ENCODE measurements around the gene CAPNS1.
"Not testable (repeated sequence)": the region's sequence is repeated elsewhere in the genome, so short reads cannot be mapped to it uniquely, and the experiment has no call there.

CAPNS1 gene

GRCh38 chr19:36114721-36115452 is 25.0 kb upstream of the CAPNS1 start, which contains the start of gene POLR2I:
POLR2I (minus strand) TSS chr19:36114875; CDS start chr19:36114856, 19 bp downstream.
- DNase-seq (ENCODE audit: low read depth): peak; percentile 96

GRCh38 chr19:36115453-36116343 is 24.2 kb upstream of the CAPNS1 start, which contains the start of gene TBCB:
TBCB (plus strand) TSS chr19:36115468; CDS start chr19:36115561, 93 bp downstream.
- peak; percentile 86 for DNase-seq (ENCODE audit: low read depth)

- no peak for DNase-seq (ENCODE audit: low read depth)
Observed at GRCh38 chr19:36116344-36116637, 23.6 kb upstream of the CAPNS1 start.

GRCh38 chr19:36120092-36120983 is 19.5 kb upstream of the CAPNS1 start:
- no peak for DNase-seq (ENCODE audit: low read depth)

- no peak for DNase-seq (ENCODE audit: low read depth)
Observed at GRCh38 chr19:36120984-36121358, 18.9 kb upstream of the CAPNS1 start.

- DNase-seq (ENCODE audit: low read depth): no peak
Observed at GRCh38 chr19:36121486-36122124, 18.3 kb upstream of the CAPNS1 start.

- DNase-seq (ENCODE audit: low read depth): no peak
Observed at GRCh38 chr19:36125557-36125956, 14.3 kb upstream of the CAPNS1 start.

- no peak for DNase-seq (ENCODE audit: low read depth)
Observed at GRCh38 chr19:36128392-36128736, 11.5 kb upstream of the CAPNS1 start.

- not testable (repeated sequence) for DNase-seq (ENCODE audit: low read depth)
Observed at GRCh38 chr19:36131221-36131620, 8.6 kb upstream of the CAPNS1 start.

GRCh38 chr19:36134867-36135266 is 5.0 kb upstream of the CAPNS1 start:
- DNase-seq (ENCODE audit: low read depth): not testable (repeated sequence)

GRCh38 chr19:36136964-36137686 is 2.7 kb upstream of the CAPNS1 start:
- no peak for DNase-seq (ENCODE audit: low read depth)

- no peak for DNase-seq (ENCODE audit: low read depth)
Observed at GRCh38 chr19:36139120-36139472, 770 bp upstream of the CAPNS1 start.

GRCh38 chr19:36140304-36141038 is 605 bp downstream of the CAPNS1 start:
- peak; percentile 19 for DNase-seq (ENCODE audit: low read depth)

- peak; percentile 78 for DNase-seq (ENCODE audit: low read depth)
Observed at GRCh38 chr19:36141039-36141927, 1.4 kb downstream of the CAPNS1 start.

GRCh38 chr19:36142046-36142445 is 2.2 kb downstream of the CAPNS1 start:
- DNase-seq (ENCODE audit: low read depth): no peak

GRCh38 chr19:36142496-36142895 is 2.6 kb downstream of the CAPNS1 start:
- DNase-seq (ENCODE audit: low read depth): no peak

- DNase-seq (ENCODE audit: low read depth): no peak
Observed at GRCh38 chr19:36144624-36145023, 4.8 kb downstream of the CAPNS1 start.

- DNase-seq (ENCODE audit: low read depth): no peak
Observed at GRCh38 chr19:36149673-36150406, 10.0 kb downstream of the CAPNS1 start.

- DNase-seq (ENCODE audit: low read depth): no peak
Observed at GRCh38 chr19:36150586-36150985, 10.7 kb downstream of the CAPNS1 start.

Measured in stimulated activated CD8-positive, alpha-beta memory T cell treated with anti-CD3 and anti-CD28 coated beads, Interleukin-4, amount 100 ng/mL, for 24 hours (primary cell).